Measurements from ENCODE around the gene FAM209A.
"Not testable (repeated sequence)": the region's sequence is repeated elsewhere in the genome, so short reads cannot be mapped to it uniquely, and the experiment has no call there.

FAM209A gene

GRCh38 chr20:56524444-56524843 lies at the start of gene FAM209A:
Gene FAM209A (plus strand): TSS chr20:56524744. CDS start chr20:56524809, 65 bp downstream.
- not testable (repeated sequence) for DNase-seq (ENCODE audit: low spot score)

- no peak for DNase-seq (ENCODE audit: low spot score)
Observed at GRCh38 chr20:56483970-56484369, 40.6 kb upstream of the FAM209A start.

GRCh38 chr20:56487216-56487615 lies 37.3 kb upstream of the FAM209A start:
- DNase-seq (ENCODE audit: low spot score) = no peak

- no peak for DNase-seq (ENCODE audit: low spot score)
Observed at GRCh38 chr20:56488566-56488965, 36.0 kb upstream of the FAM209A start.

GRCh38 chr20:56501116-56501515 lies 23.4 kb upstream of the FAM209A start:
- no peak for DNase-seq (ENCODE audit: low spot score)

GRCh38 chr20:56503916-56504315 lies 20.6 kb upstream of the FAM209A start:
- DNase-seq (ENCODE audit: low spot score) = no peak

- peak; percentile 16 for DNase-seq (ENCODE audit: low spot score)
Observed at GRCh38 chr20:56504373-56505005, 20.1 kb upstream of the FAM209A start.

GRCh38 chr20:56506103-56506502 lies 18.4 kb upstream of the FAM209A start:
- DNase-seq (ENCODE audit: low spot score) = no peak

GRCh38 chr20:56511926-56512325 lies 12.6 kb upstream of the FAM209A start:
- DNase-seq (ENCODE audit: low spot score) = no peak

- no peak for DNase-seq (ENCODE audit: low spot score)
Observed at GRCh38 chr20:56513161-56514150, 11.1 kb upstream of the FAM209A start.

GRCh38 chr20:56516631-56517030 lies 7.9 kb upstream of the FAM209A start:
- no peak for DNase-seq (ENCODE audit: low spot score)

GRCh38 chr20:56517211-56517610 lies 7.3 kb upstream of the FAM209A start:
- no peak for DNase-seq (ENCODE audit: low spot score)

GRCh38 chr20:56517641-56518040 lies 6.9 kb upstream of the FAM209A start:
- no peak for DNase-seq (ENCODE audit: low spot score)

GRCh38 chr20:56518126-56518525 lies 6.4 kb upstream of the FAM209A start:
- DNase-seq (ENCODE audit: low spot score) = no peak

GRCh38 chr20:56518721-56519398 lies 5.7 kb upstream of the FAM209A start:
- peak; percentile 63 for DNase-seq (ENCODE audit: low spot score)

- no peak for DNase-seq (ENCODE audit: low spot score)
Observed at GRCh38 chr20:56519551-56519950, 5.0 kb upstream of the FAM209A start.

GRCh38 chr20:56520180-56520579 lies 4.4 kb upstream of the FAM209A start:
- DNase-seq (ENCODE audit: low spot score) = no peak

- not testable (repeated sequence) for DNase-seq (ENCODE audit: low spot score)
Observed at GRCh38 chr20:56520746-56521354, 3.7 kb upstream of the FAM209A start.

- DNase-seq (ENCODE audit: low spot score) = no peak
Observed at GRCh38 chr20:56522311-56522710, 2.2 kb upstream of the FAM209A start.

- no peak for DNase-seq (ENCODE audit: low spot score)
Observed at GRCh38 chr20:56527521-56527920, 3.0 kb downstream of the FAM209A start.

- DNase-seq (ENCODE audit: low spot score) = not testable (repeated sequence)
Observed at GRCh38 chr20:56532946-56533345, 8.4 kb downstream of the FAM209A start, which contains the start of gene FAM209B. Gene FAM209B (plus strand): TSS chr20:56533246. CDS start chr20:56533342, 96 bp downstream.

GRCh38 chr20:56537997-56538396 lies 13.5 kb downstream of the FAM209A start:
- DNase-seq (ENCODE audit: low spot score) = no peak
